ENCODE data around the gene PUS10.

- no peak for TF ChIP-seq YY1 (IDR thresholded peaks at IDR 0.05; ENCODE audit: insufficient read depth, insufficient read length)
- TF ChIP-seq ZNF274 (IDR thresholded peaks at IDR 0.05; ENCODE audit: low read depth, low read length), result no peak
- TF ChIP-seq SUZ12 (IDR thresholded peaks at IDR 0.05; ENCODE audit: extremely low read depth, insufficient read depth, insufficient read length), result no peak
Measured at GRCh38 chr2:60977562-60977895, 40.5 kb downstream of the PUS10 start.

Data from NT2/D1 (cell line).